Liver (tissue), 3 donors: Measurements from ENCODE around the gene DHX32.

Experiments
- ATF3 ChIP-seq: IDR thresholded peaks from 2 replicates; pipeline ENCODE4 v1.6.1; 2016; ENCODE audit warnings: antibody characterized with exemption
- CTCF ChIP-seq: fragments of 150-350 bp; IDR thresholded peaks from 2 replicates; pipeline ENCODE4 v1.5.1; 2017; ENCODE audit warnings: improper control_type of control experiment, low read depth, low read length; ENCODE audit not compliant: missing input control
- HNF4A ChIP-seq, 2 donors: conservative IDR thresholded peaks; 2 replicates each; pipeline ENCODE4 v1.6.1; 2016; ENCODE audit warnings: antibody characterized with exemption in 2 of 2, mild to moderate bottlenecking in 2 of 2
- MAX ChIP-seq: IDR thresholded peaks from 2 replicates; pipeline ENCODE4 v1.6.1; 2016; ENCODE audit warnings: antibody characterized with exemption
- RAD21 ChIP-seq, 2 donors: IDR thresholded peaks; 2 replicates each; pipeline ENCODE4 v1.6.1; 2016; ENCODE audit warnings: antibody characterized with exemption in 2 of 2, mild to moderate bottlenecking in 2 of 2
- REST ChIP-seq: IDR thresholded peaks from 2 replicates; pipeline ENCODE4 v1.6.1; 2016; ENCODE audit warnings: antibody characterized with exemption, mild to moderate bottlenecking
- SP1 ChIP-seq: IDR thresholded peaks from 2 replicates; pipeline ENCODE4 v1.6.1; 2018; ENCODE audit warnings: antibody characterized with exemption, mild to moderate bottlenecking
- TAF1 ChIP-seq: conservative IDR thresholded peaks from 2 replicates; pipeline ENCODE4 v1.6.1; 2016; ENCODE audit warnings: antibody characterized with exemption, mild to moderate bottlenecking
- YY1 ChIP-seq: IDR thresholded peaks from 2 replicates; pipeline ENCODE4 v1.6.1; 2016; ENCODE audit warnings: antibody characterized with exemption, mild to moderate bottlenecking
- ZBTB33 ChIP-seq: IDR thresholded peaks from 2 replicates; pipeline ENCODE4 v1.6.1; 2016; ENCODE audit warnings: antibody characterized with exemption
- donor health status: healthy.
- donor health status: healthy.

- TF ChIP-seq MAX (no peak), SP1 (no peak), ZBTB33 (no peak), CTCF (no peak), REST (no peak), TAF1 (no peak), YY1 (no peak), ATF3 (no peak), RAD21 (IDR thresholded peaks at IDR 0.05) (no peak), HNF4A (conservative IDR thresholded peaks at IDR 0.05) (no peak)
These were observed 34.2 kb downstream of the DHX32 start for GRCh38 chr10:125846894-125847293.
